ENCODE data around the gene CCL1. TPM values are rescaled to one million over a fixed set of nuclear protein-coding genes. Genes with fewer than 3 reads are reported as not detected.
A peak's percentile ranks its signal among the peaks of the same experiment; 100 is the strongest.

Gene CCL1
- total and polyA plus RNA-seq, 9 of the 15 experiments (the other 6 are each of a cell fraction or from before 2014, with no cell fraction given) = 0.45 TPM; not detected in 8

- TF ChIP-seq BRF2 (IDR thresholded peaks at IDR 0.05; ENCODE audit: borderline replicate concordance, insufficient read depth, insufficient read length) (no peak), ZNF121 (CRISPR knock-in tag; conservative IDR thresholded peaks at IDR 0.05) (no peak), PKNOX1 (IDR thresholded peaks at IDR 0.05) (no peak), ZNF239 (CRISPR knock-in tag; IDR thresholded peaks at IDR 0.05) (no peak), TAF7 (tag; IDR thresholded peaks at IDR 0.05) (no peak), DMBX1 (CRISPR knock-in tag; IDR thresholded peaks at IDR 0.05; ENCODE audit: borderline replicate concordance) (no peak), ZNF830 (CRISPR knock-in tag; IDR thresholded peaks at IDR 0.05) (no peak), ZNF707 (CRISPR knock-in tag; conservative IDR thresholded peaks at IDR 0.05) (no peak), ZNF512 (tag; IDR thresholded peaks at IDR 0.05) (no peak), ARID1B (IDR thresholded peaks at IDR 0.05) (peak; percentile 56), STAT5A (IDR thresholded peaks at IDR 0.05; ENCODE audit: borderline replicate concordance, low read length) (no peak), ZNF165 (CRISPR knock-in tag; IDR thresholded peaks at IDR 0.05; ENCODE audit: borderline replicate concordance) (no peak), PML (IDR thresholded peaks at IDR 0.05; ENCODE audit: low read length) (no peak), PHF8 (IDR thresholded peaks at IDR 0.05; ENCODE audit: borderline replicate concordance, low read length) (no peak), ZNF561 (CRISPR knock-in tag; conservative IDR thresholded peaks at IDR 0.05) (no peak), FOXJ2 (tag; IDR thresholded peaks at IDR 0.05) (no peak), CEBPG (CRISPR knock-in tag; IDR thresholded peaks at IDR 0.05) (no peak), CEBPG (tag; conservative IDR thresholded peaks at IDR 0.05 in 1 of 2, IDR thresholded peaks at IDR 0.05 in 1 of 2) (no peak), GABPA (tag; conservative IDR thresholded peaks at IDR 0.05; ENCODE audit: low read depth) (no peak), ZBTB5 (IDR thresholded peaks at IDR 0.05) (no peak), IRF9 (tag; IDR thresholded peaks at IDR 0.05) (no peak), ZNF316 (IDR thresholded peaks at IDR 0.05) (peak; percentile 40)
Measured at GRCh38 chr17:34386697-34387550, 23.9 kb upstream of the CCL1 start (continued).

Data from K562 (cell line).